Caco-2 (cell line): ENCODE data around the gene AKAP6. TPM values are rescaled to one million over a fixed set of nuclear protein-coding genes. Genes with fewer than 3 reads are reported as not detected.

Experiments used
- BruUV-seq: library from RNA; stranded (reverse); fragments of 400-500 nt; replicated peaks from 2 replicates; lab custom pipeline; 2021; lab: Mats Ljungman, UMichigan
- CTCF ChIA-PET: fragments of 300-600 bp; sonication (Branson Sonifier 250); formaldehyde crosslinking; loops from one replicate; lab custom pipeline; 2022; ENCODE audit warnings: antibody characterized with exemption; lab: Charles Lee
- POLR2A ChIA-PET: fragments of 300-600 bp; sonication (Branson Sonifier 250); formaldehyde crosslinking; loops from one replicate; lab custom pipeline; 2022; ENCODE audit warnings: antibody characterized with exemption; lab: Charles Lee
- DNase-seq, 2 experiments: peaks; one replicate each; pipeline versions ENCODE4 v3.0.0 to v3.0.0-alpha.2; 2020 to 2022
- H3K27me3 ChIP-seq: replicated peaks from 2 replicates; pipeline ENCODE4 v1.6.0; 2011; ENCODE audit warnings: low read length; ENCODE audit not compliant: control insufficient read depth, insufficient read depth
- H3K36me3 ChIP-seq: 2 replicates; pipeline ENCODE4 v1.5.1; 2011; ENCODE audit warnings: low read length; ENCODE audit not compliant: control insufficient read depth, insufficient read depth
- H3K4me1 ChIP-seq: fragments of 250-450 bp; sonication (Bioruptor Pico); 2 replicates; pipeline ENCODE4 v1.5.1; 2020; ENCODE audit warnings: mild to moderate bottlenecking
- H3K4me3 ChIP-seq: 2 replicates; pipeline ENCODE4 v1.5.1; 2011; ENCODE audit warnings: low read depth, mild to moderate bottlenecking, control low read depth, low read length
- H3K9me3 ChIP-seq: fragments of 250-450 bp; sonication (Bioruptor Pico); 2 replicates; pipeline ENCODE4 v1.5.1; 2020; ENCODE audit warnings: mild to moderate bottlenecking, moderate library complexity
- H3K27ac Mint-ChIP-seq: one replicate; pipeline ENCODE4 v1.8.0; 2022; ENCODE audit warnings: mixed read lengths; ENCODE audit not compliant: unreplicated experiment
- H3K27me3 Mint-ChIP-seq: one replicate; pipeline ENCODE4 v1.8.0; 2022; ENCODE audit warnings: mixed read lengths; ENCODE audit not compliant: insufficient read depth, unreplicated experiment
- H3K36me3 Mint-ChIP-seq: one replicate; pipeline ENCODE4 v1.8.0; 2022; ENCODE audit warnings: mild to moderate bottlenecking, mixed read lengths; ENCODE audit not compliant: insufficient read depth, unreplicated experiment
- H3K4me1 Mint-ChIP-seq: one replicate; pipeline ENCODE4 v1.8.0; 2022; ENCODE audit warnings: low read depth, mixed read lengths; ENCODE audit not compliant: unreplicated experiment
- H3K4me3 Mint-ChIP-seq: one replicate; pipeline ENCODE4 v1.8.0; 2022; ENCODE audit warnings: mild to moderate bottlenecking, moderate library complexity, mixed read lengths; ENCODE audit not compliant: unreplicated experiment
- H3K9me3 Mint-ChIP-seq: one replicate; pipeline ENCODE4 v1.8.0; 2022; ENCODE audit warnings: mixed read lengths; ENCODE audit not compliant: unreplicated experiment
- intact Hi-C: fragments of 100-400 bp; cut with micrococcal nuclease; formaldehyde crosslinking; loops from one replicate; pipeline ENCODE4 v1.10.0; 2022; ENCODE audit not compliant: unreplicated experiment
- total RNA-seq: library from RNA; stranded (reverse); gene quantifications from 2 replicates; pipeline ENCODE4 v1.2.3, GENCODE V29; 2022
- TF ChIP-seq, protein P1 (sequence below), 2 experiments: fragments of 200-600 bp in 1 of 2; IDR thresholded peaks; 1 replicate in 1 of 2; 2 replicates in 1 of 2; pipeline versions ENCODE4 v1.5.1 to v1.8.0; 2011 to 2022; ENCODE audit warnings: antibody characterized with exemption in 1 of 2, control low read depth in 1 of 2, inconsistent platforms in 1 of 2, low read depth in 1 of 2, low read length in 1 of 2, mild to moderate bottlenecking in 1 of 2, moderate library complexity in 1 of 2; ENCODE audit not compliant: insufficient read depth in 1 of 2, severe bottlenecking in 1 of 2, unreplicated experiment in 1 of 2

AKAP6 gene
- total RNA-seq, 1 experiment from 2014 or later, result 3.0 TPM

DNA sequence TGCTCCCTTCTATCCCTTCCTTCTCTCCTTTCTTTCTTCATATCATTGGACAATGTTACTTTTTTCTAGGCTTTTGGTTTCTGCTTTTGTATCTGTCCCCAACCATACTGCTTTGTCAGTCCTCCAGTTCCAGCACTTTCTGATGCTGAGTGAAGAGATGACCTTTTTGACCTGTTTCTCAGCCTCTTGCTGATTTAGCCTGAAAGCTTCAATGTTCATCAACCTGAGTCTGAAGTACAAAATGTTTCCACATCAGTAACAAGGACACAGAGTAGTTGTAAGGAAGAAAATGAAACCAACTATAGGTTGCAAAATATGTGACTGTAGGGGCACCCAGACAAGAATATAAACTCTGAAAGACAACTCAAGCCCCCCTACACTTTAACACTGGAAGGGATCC, 25.2 kb upstream of the AKAP6 start:
- H3K4me1 ChIP-seq, result peaks cover 16% of the 10 kb centered on the region
- CTCF ChIA-PET, result no interaction called here
- peaks cover 19% of the 10 kb centered on the region for H3K4me1 Mint-ChIP-seq
- peaks cover 3% of the 10 kb centered on the region for H3K9me3 Mint-ChIP-seq
- no peaks in the 10 kb centered on the region for H3K36me3 Mint-ChIP-seq
- H3K27me3 Mint-ChIP-seq, result no peaks in the 10 kb centered on the region
- POLR2A ChIA-PET, result no interaction called here
- intact Hi-C loops, result no loop called here
- H3K4me3 Mint-ChIP-seq, result no peak overlapping the region
- no peaks in the 10 kb centered on the region for H3K36me3 ChIP-seq
- DNase-seq, result no peak
- H3K9me3 ChIP-seq, result no peaks in the 10 kb centered on the region
- no TSS peak for BruUV-seq
- TF ChIP-seq, protein P1, sequence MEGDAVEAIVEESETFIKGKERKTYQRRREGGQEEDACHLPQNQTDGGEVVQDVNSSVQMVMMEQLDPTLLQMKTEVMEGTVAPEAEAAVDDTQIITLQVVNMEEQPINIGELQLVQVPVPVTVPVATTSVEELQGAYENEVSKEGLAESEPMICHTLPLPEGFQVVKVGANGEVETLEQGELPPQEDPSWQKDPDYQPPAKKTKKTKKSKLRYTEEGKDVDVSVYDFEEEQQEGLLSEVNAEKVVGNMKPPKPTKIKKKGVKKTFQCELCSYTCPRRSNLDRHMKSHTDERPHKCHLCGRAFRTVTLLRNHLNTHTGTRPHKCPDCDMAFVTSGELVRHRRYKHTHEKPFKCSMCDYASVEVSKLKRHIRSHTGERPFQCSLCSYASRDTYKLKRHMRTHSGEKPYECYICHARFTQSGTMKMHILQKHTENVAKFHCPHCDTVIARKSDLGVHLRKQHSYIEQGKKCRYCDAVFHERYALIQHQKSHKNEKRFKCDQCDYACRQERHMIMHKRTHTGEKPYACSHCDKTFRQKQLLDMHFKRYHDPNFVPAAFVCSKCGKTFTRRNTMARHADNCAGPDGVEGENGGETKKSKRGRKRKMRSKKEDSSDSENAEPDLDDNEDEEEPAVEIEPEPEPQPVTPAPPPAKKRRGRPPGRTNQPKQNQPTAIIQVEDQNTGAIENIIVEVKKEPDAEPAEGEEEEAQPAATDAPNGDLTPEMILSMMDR (IDR thresholded peaks at IDR 0.05; ENCODE audit: insufficient read depth in 1 of 2, low read depth in 1 of 2, low read length in 1 of 2, severe bottlenecking in 1 of 2, unreplicated experiment in 1 of 2), result no peak
- H3K27me3 ChIP-seq, result no peaks in the 10 kb centered on the region
- H3K27ac Mint-ChIP-seq, result no peak overlapping the region
- no peak overlapping the region for H3K4me3 ChIP-seq

DNA sequence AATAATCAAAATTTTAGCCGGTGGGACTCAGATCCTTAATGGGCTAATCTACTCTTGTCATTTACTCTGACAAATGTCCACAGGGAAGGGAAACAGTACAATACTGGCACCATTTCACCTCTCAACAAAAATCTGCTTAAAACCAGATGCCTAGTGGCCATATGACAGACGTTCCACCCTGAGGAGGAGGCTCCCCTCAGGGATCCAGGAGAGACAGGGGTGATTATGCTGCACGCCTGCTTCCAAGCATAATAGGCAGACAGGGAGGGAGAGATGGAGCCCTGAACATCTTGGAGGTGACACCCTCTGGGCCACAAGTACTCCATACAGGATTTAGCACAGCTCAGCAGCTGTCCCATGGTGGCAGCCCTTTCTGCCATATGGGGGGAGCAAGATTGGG, 24.8 kb upstream of the AKAP6 start:
- H3K4me3 Mint-ChIP-seq, result no peak overlapping the region
- TF ChIP-seq, protein P1 (IDR thresholded peaks at IDR 0.05; ENCODE audit: insufficient read depth in 1 of 2, low read depth in 1 of 2, low read length in 1 of 2, severe bottlenecking in 1 of 2, unreplicated experiment in 1 of 2), result no peak
- CTCF ChIA-PET, result no interaction called here
- BruUV-seq, result no TSS peak
- H3K36me3 Mint-ChIP-seq, result no peaks in the 10 kb centered on the region
- Histone ChIP-seq H3K27me3 (no peaks in the 10 kb centered on the region), H3K9me3 (no peaks in the 10 kb centered on the region), H3K4me3 (no peak overlapping the region), H3K36me3 (no peaks in the 10 kb centered on the region), H3K4me1 (peaks cover 16% of the 10 kb centered on the region)
- intact Hi-C loops, result no loop called here
- peaks cover 23% of the 10 kb centered on the region for H3K4me1 Mint-ChIP-seq
- peaks cover 8% of the 10 kb centered on the region for H3K9me3 Mint-ChIP-seq
- H3K27me3 Mint-ChIP-seq, result no peaks in the 10 kb centered on the region
- H3K27ac Mint-ChIP-seq, result no peak overlapping the region
- POLR2A ChIA-PET, result no interaction called here
- no peak for DNase-seq

DNA sequence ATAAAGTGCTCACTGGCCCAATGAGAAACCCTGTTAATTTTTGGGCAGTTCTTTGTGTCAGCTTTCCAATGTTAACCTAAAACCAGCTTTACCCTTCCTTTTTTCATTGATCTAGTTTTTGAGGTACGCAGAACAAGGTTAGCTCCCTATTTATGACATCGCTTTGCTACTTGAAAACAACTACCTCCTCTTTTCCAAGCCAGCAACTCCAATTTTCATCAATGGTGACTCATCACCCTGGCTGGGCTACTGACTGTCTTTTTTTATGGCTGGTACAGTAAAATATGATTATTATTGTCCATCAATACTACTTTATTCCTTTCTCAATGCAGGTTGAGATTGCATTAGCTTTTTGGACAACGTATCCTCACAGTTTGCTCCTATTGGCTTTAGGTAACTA, 22.5 kb upstream of the AKAP6 start:
- H3K9me3 Mint-ChIP-seq, result peaks cover 9% of the 10 kb centered on the region
- TF ChIP-seq, protein P1 (IDR thresholded peaks at IDR 0.05; ENCODE audit: insufficient read depth in 1 of 2, low read depth in 1 of 2, low read length in 1 of 2, severe bottlenecking in 1 of 2, unreplicated experiment in 1 of 2), result no peak
- Histone ChIP-seq H3K27me3 (no peaks in the 10 kb centered on the region), H3K36me3 (no peaks in the 10 kb centered on the region), H3K9me3 (no peaks in the 10 kb centered on the region), H3K4me1 (peaks cover 16% of the 10 kb centered on the region), H3K4me3 (no peak overlapping the region)
- peaks cover 23% of the 10 kb centered on the region for H3K4me1 Mint-ChIP-seq
- H3K27ac Mint-ChIP-seq, result no peak overlapping the region
- POLR2A ChIA-PET, result no interaction called here
- CTCF ChIA-PET, result no interaction called here
- no peaks in the 10 kb centered on the region for H3K27me3 Mint-ChIP-seq
- DNase-seq, result no peak
- H3K4me3 Mint-ChIP-seq, result no peak overlapping the region
- no peaks in the 10 kb centered on the region for H3K36me3 Mint-ChIP-seq
- intact Hi-C loops, result no loop called here
- no TSS peak for BruUV-seq
